ENCODE data around the gene NFIX. TPM values are rescaled to one million over a fixed set of nuclear protein-coding genes. Genes with fewer than 3 reads are reported as not detected.
A peak's percentile ranks its signal among the peaks of the same experiment; 100 is the strongest.

Gene NFIX
- total and polyA plus RNA-seq, 5 donors: 67.4 to 168 (median 146) TPM

DNA sequence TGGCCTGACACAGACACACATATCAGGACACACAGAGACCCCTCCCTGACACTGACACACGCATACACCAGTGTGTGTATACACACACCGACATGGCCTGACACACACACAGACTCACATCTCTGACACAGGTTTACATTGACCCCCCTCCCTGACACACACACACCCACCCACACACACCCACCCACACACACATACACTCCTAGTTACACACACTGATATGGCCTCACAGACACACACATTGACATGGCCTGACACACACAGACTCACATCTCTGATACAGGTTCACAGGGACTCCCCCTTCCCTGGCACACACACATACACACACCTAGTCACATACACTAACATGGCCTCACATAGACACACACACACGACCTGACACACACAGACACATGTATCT lies 4.4 kb upstream of the NFIX start:
- intact Hi-C loops (cut with DNase I): loop anchor here in 1 of 4 donors (10.0 kb wide), 1 partner anchor 74 kb away; no protein-coding TSS in a partner anchor
- Histone ChIP-seq H3K9me3 (ENCODE audit: control insufficient read depth, low read length) (no peaks in the 10 kb centered on the region), H3K27me3 (ENCODE audit: control insufficient read depth, insufficient read depth) (no peaks in the 10 kb centered on the region), H3K27ac (ENCODE audit: low read length) (no peak overlapping the region), H3K4me3 (ENCODE audit: low read length) (no peak overlapping the region), H3K4me1 (ENCODE audit: control insufficient read depth, insufficient read depth, low read length) (no peaks in the 10 kb centered on the region)
- no peak for ATAC-seq
- DNase-seq: no peak
- 73% methylated on average over 3 of the region's 3 CpGs for WGBS

DNA sequence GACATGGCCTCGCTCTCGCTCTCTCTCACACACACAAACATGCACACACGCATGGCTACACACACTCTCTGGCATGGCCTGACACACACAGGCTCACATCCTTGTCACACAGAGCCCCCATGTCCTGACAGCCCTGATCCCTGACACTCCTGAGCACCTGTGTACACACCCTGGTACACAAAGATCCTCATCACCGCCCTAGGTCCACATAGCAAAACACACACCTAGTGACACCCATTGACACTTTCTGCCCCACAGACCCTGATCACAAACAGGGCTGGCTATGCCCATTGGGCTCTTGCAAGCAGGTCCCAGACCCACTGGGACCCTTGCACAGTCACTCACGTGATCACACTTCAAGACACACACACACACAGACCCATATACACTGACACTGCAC lies 4.0 kb upstream of the NFIX start:
- no peak overlapping the region for H3K4me3 ChIP-seq (ENCODE audit: low read length)
- H3K27me3 ChIP-seq (ENCODE audit: control insufficient read depth, insufficient read depth): no peaks in the 10 kb centered on the region
- ATAC-seq (no peak), DNase-seq (no peak)
- H3K4me1 ChIP-seq (ENCODE audit: control insufficient read depth, insufficient read depth, low read length): no peaks in the 10 kb centered on the region
- intact Hi-C loops (cut with DNase I): loop anchor here in 1 of 4 donors (10.0 kb wide), 1 partner anchor 74 kb away; no protein-coding TSS in a partner anchor
- WGBS: 94% methylated on average over 5 of the region's 5 CpGs
- no peak overlapping the region for H3K27ac ChIP-seq (ENCODE audit: low read length)
- no peaks in the 10 kb centered on the region for H3K9me3 ChIP-seq (ENCODE audit: control insufficient read depth, low read length)

DNA sequence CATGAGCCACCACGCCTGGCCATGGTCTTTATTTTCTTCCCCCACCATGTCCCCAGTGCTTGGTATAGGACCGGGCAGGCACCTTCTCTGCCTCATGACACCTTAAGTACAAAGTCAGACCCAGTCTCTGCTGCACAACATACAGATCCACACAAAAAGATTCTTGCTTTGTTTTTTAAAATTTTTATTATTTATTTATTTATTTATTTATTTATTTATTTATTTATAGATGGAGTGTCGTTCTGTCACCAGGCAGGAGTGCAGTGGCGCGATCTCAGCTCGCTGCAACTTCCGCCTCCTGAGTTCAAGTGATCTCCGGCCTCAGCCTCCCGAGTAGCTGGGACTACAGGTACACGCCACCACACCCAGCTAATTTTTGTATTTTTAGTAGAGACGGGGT lies 2.5 kb upstream of the NFIX start:
- no peaks in the 10 kb centered on the region for H3K9me3 ChIP-seq (ENCODE audit: control insufficient read depth, low read length)
- H3K4me3 ChIP-seq (ENCODE audit: low read length): no peak overlapping the region
- peak in 1 of 3 donors; percentile 28 for DNase-seq
- H3K27ac ChIP-seq (ENCODE audit: low read length): no peak overlapping the region
- no peaks in the 10 kb centered on the region for H3K27me3 ChIP-seq (ENCODE audit: control insufficient read depth, insufficient read depth)
- whole genome bisulfite sequencing: 97% methylated on average over 11 of the region's 11 CpGs
- ATAC-seq: no peak
- peaks cover 3% of the 10 kb centered on the region for H3K4me1 ChIP-seq (ENCODE audit: control insufficient read depth, insufficient read depth, low read length)
- intact Hi-C loops (cut with DNase I): loop anchor here in 1 of 4 donors (10.0 kb wide), 1 partner anchor 72 kb away; no protein-coding TSS in a partner anchor

DNA sequence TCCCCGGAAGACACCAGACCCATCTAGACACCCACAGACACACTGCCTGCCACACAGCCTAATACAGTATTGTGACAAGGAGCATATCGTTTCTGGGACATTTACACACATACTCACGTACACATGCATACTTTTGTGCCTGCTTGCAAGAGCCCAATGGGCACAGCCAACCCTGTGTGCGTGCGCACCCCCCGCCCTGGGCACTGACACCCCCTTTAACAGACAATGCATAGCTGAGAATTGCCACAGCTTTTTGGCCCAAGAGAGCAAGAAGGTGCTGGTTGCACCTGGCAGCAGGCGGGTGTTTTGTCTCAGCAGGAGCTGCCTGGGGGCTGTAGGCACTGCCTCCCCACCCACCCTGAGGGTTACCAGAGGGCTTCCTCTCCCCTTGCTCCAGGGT lies 1.7 kb upstream of the NFIX start:
- Histone ChIP-seq H3K9me3 (ENCODE audit: control insufficient read depth, low read length) (no peaks in the 10 kb centered on the region), H3K27me3 (ENCODE audit: control insufficient read depth, insufficient read depth) (no peaks in the 10 kb centered on the region), H3K4me1 (ENCODE audit: control insufficient read depth, insufficient read depth, low read length) (peaks cover 3% of the 10 kb centered on the region), H3K4me3 (ENCODE audit: low read length) (no peak overlapping the region), H3K27ac (ENCODE audit: low read length) (no peak overlapping the region)
- DNase-seq (peak in 1 of 3 donors; percentile 53), ATAC-seq (no peak)
- WGBS: 89% methylated on average over 7 of the region's 7 CpGs
- intact Hi-C loops (cut with DNase I): loop anchor here in 1 of 4 donors (10.0 kb wide), 1 partner anchor 71 kb away; no protein-coding TSS in a partner anchor

DNA sequence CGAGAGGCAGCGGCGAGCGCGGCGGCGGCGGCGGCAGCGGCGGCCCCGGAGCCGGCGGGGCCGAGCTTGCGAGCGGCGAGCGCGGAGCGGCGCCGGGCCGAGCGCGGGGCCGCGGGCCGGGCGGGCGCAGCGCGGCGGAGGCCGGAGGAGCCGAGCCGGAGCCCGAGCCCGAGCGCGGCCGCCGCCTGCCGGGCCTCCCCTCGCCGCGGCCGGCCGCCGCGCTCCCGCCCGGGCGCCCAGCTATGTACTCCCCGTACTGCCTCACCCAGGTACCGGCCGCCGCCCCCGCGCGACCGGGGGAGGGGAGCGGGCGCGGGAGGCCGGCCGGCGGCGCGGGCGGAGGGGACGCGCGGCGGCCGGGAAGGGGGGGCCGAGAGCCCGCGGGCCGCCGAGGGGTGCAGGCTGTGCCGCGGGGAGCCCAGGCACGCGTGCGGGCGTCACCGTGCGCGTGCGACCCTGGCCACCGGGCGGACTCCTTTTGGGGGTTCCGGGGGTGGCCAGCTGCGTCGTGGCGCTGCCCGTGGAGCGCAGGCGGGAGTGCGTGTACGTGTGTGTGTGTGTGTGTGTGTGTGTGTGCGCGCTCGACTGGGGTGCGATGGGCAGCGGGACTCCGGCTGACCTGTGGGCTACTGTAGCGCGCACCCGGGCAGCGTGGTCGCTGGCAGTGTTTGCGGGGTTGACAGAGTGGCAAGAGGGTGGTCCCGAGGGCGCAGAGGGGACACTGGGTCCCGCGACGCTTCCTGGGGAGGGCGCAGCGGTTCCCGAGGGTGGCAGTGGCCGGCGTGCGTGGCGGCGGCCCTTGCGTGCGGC lies 526 bp downstream of the NFIX start:
- H3K27me3 ChIP-seq (ENCODE audit: control insufficient read depth, insufficient read depth): no peaks in the 10 kb centered on the region
- peaks cover 3% of the 10 kb centered on the region for H3K4me1 ChIP-seq (ENCODE audit: control insufficient read depth, insufficient read depth, low read length)
- H3K27ac ChIP-seq (ENCODE audit: low read length): peak overlapping the region; percentile 22
- WGBS: under 1% methylated on average over 129 of the region's 129 CpGs
- ATAC-seq (peak; percentile 6 to 25), DNase-seq (peak; percentile 63 to 83 (median 81))
- peak overlapping the region; percentile 95 for H3K4me3 ChIP-seq (ENCODE audit: low read length)
- intact Hi-C loops (cut with DNase I): loop anchor here in 1 of 4 donors (10.0 kb wide), 1 partner anchor 69 kb away; no protein-coding TSS in a partner anchor
- H3K9me3 ChIP-seq (ENCODE audit: control insufficient read depth, low read length): no peaks in the 10 kb centered on the region

DNA sequence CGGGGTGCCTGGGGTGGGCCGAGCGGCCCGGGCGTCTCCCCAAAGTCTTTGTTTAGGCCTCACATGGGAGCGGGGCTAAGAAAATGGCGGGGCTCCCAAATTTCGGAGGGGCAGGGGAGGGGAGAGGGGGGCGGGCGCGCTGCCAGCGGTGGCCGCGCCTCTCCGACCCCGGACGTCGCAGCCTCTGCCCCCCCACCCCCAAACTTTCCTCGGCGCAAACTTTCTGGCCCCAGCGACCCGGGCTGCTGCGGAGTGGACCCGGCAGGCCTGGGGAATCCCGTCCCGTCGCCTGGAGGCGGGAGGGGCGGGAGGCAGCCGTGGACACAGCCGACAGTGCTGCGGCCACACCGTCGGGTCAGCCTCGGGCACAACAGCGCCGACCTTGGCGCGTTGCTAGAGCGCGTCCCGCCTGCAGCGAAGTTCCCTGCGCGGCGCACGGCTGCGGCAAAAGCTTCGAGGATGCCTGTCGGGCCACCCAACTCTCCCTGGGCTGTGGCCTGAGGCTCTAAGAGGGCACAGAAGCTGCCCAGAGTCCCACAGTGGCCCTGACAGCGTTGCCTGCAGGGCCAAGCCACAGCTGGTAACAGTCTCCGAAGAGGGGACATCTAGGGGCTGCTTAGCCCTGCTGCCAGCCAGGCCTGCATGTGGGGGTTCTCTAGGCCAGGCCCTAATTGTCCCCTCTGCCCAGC lies 1.3 kb downstream of the NFIX start:
- no peaks in the 10 kb centered on the region for H3K9me3 ChIP-seq (ENCODE audit: control insufficient read depth, low read length)
- H3K27me3 ChIP-seq (ENCODE audit: control insufficient read depth, insufficient read depth): no peaks in the 10 kb centered on the region
- DNase-seq (peak; percentile 53 to 83 (median 83)), ATAC-seq (peak; percentile 61 to 69)
- H3K4me3 ChIP-seq (ENCODE audit: low read length): peak overlapping the region; percentile 95
- peaks cover 5% of the 10 kb centered on the region for H3K4me1 ChIP-seq (ENCODE audit: control insufficient read depth, insufficient read depth, low read length)
- intact Hi-C loops (cut with DNase I): loop anchor here in 1 of 4 donors (10.0 kb wide), 1 partner anchor 68 kb away; no protein-coding TSS in a partner anchor
- 6% methylated on average over 52 of the region's 52 CpGs for WGBS
- peak overlapping the region; percentile 34 for H3K27ac ChIP-seq (ENCODE audit: low read length)

- H3K27me3 ChIP-seq (ENCODE audit: control insufficient read depth, insufficient read depth): no peaks in the 10 kb centered on the region
- ATAC-seq (no peak), DNase-seq (peak in 2 of 3 donors; percentile 15 to 53)
- intact Hi-C loops (cut with DNase I): loop anchor here in 1 of 4 donors (10.0 kb wide), 1 partner anchor 67 kb away; no protein-coding TSS in a partner anchor
- WGBS: 74% methylated on average over 25 of the region's 25 CpGs
- peak overlapping the region; percentile 1 for H3K27ac ChIP-seq (ENCODE audit: low read length)
- H3K4me1 ChIP-seq (ENCODE audit: control insufficient read depth, insufficient read depth, low read length): peaks cover 5% of the 10 kb centered on the region
- no peaks in the 10 kb centered on the region for H3K9me3 ChIP-seq (ENCODE audit: control insufficient read depth, low read length)
- peak overlapping the region; percentile 95 for H3K4me3 ChIP-seq (ENCODE audit: low read length)
These were observed 2.1 kb downstream of the NFIX start for GRCh38 chr19:12997179-12997966.

GRCh38 chr19:12997967-12998940 lies 3.0 kb downstream of the NFIX start:
- Histone ChIP-seq H3K4me3 (ENCODE audit: low read length) (no peak overlapping the region), H3K9me3 (ENCODE audit: control insufficient read depth, low read length) (no peaks in the 10 kb centered on the region), H3K27me3 (ENCODE audit: control insufficient read depth, insufficient read depth) (no peaks in the 10 kb centered on the region), H3K4me1 (ENCODE audit: control insufficient read depth, insufficient read depth, low read length) (peaks cover 5% of the 10 kb centered on the region), H3K27ac (ENCODE audit: low read length) (peak overlapping the region; percentile 1)
- intact Hi-C loops (cut with DNase I): loop anchor here in 1 of 4 donors (10.0 kb wide), 1 partner anchor 67 kb away; no protein-coding TSS in a partner anchor
- 68% methylated on average over 32 of the region's 32 CpGs for WGBS
- ATAC-seq: no peak
- DNase-seq: peak in 2 of 3 donors; percentile 14 to 50

GRCh38 chr19:13001166-13001501 lies 5.9 kb downstream of the NFIX start:
- DNase-seq (no peak), ATAC-seq (no peak)
- WGBS: 74% methylated on average over 19 of the region's 19 CpGs
- intact Hi-C loops (cut with DNase I): no loop called here
- no peaks in the 10 kb centered on the region for H3K9me3 ChIP-seq (ENCODE audit: control insufficient read depth, low read length)
- H3K27ac ChIP-seq (ENCODE audit: low read length): peak overlapping the region; percentile 6
- H3K4me1 ChIP-seq (ENCODE audit: control insufficient read depth, insufficient read depth, low read length): peaks cover 5% of the 10 kb centered on the region
- H3K4me3 ChIP-seq (ENCODE audit: low read length): no peak overlapping the region
- H3K27me3 ChIP-seq (ENCODE audit: control insufficient read depth, insufficient read depth): no peaks in the 10 kb centered on the region

All from right cardiac atrium (tissue), 5 donors.